GM21619 (cell line): Measurements from ENCODE around the gene AMELX.

Experiments
- ATAC-seq: cut with Tn5 transposase; IDR thresholded peaks from one replicate; pipeline ENCODE4 v1.9.1; 2021; ENCODE audit not compliant: unreplicated experiment

The AMELX gene

GRCh38 chrX:11293113-11293512 is at the start of gene AMELX:
Gene AMELX, plus strand, starts transcription at chrX:11293413. Its CDS starts 1,376 bp downstream, at chrX:11294789.
- ATAC-seq: no peak

DNA sequence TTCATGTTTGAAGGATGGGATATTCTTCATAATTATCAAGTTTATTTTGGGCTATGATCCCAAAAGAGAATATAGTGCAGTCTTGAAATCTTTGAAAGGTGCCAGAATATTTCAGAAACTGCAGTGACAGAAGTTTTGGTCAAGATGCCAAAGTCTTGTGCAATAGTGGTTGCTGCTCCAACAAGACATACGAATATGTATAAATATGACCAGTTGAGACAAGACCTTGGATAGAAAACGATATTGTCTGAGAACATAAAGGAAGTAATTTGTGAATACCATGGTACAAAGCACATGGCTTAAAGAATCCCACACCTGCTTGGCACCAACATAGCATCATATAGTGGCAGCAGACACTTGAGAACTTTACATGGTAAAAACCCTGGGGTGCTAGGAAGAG is 48.6 kb upstream of the AMELX start:
- ATAC-seq: no peak

DNA sequence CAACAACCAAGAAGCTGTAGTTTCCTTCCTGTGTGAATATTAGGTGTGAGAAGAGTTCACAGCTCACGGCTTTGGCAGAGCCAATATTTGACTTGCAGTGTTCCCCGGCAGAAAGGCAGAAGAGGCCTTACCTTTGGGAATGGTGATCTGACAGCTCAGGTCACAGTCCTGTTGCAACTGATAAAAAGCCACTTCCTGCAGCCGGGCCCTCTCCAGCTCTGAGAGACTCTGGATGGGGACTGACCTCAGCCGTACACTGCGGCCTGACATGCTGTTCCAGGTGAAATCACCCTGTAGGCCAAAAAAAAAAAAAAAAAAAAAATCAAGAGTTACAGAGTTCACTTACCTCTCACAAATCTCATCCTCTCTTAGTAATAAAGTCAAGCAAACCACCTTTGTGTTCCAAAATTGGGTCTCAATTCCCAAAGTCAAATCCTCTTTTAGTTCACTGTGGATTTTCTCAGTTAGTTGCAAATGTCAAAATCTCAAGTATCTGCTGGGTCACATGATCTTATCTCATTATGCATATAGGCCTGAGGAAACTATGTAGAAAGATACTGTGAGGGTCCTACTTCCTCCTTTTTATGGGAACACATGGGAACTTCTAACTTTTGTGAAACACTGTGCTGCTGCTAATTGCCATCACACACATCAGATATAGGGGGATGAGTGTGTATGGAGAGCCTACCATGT is 38.6 kb upstream of the AMELX start:
- no peak for ATAC-seq

GRCh38 chrX:11257290-11257689 is 35.9 kb upstream of the AMELX start:
- ATAC-seq: no peak

DNA sequence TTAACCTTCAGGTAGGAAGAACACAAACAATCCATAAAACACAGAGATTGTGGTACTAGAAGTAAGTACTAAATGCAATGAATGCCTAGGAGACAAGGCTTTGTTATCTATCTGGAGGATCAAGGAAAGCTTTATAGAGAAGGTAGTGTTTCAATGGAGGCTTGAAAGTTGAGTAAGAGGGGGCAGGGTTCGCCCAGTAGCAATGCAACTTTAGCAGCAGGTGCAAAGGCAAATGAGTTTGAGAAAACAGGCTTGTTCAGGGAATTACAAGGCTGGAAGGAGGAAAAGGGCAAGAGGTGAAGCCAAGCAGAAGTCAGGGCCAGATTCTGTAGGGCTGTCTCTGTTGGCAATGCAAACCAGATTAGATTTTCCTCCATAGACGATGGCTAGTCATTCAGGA is 35.5 kb upstream of the AMELX start:
- no peak for ATAC-seq

GRCh38 chrX:11259437-11259836 is 33.8 kb upstream of the AMELX start:
- no peak for ATAC-seq

DNA sequence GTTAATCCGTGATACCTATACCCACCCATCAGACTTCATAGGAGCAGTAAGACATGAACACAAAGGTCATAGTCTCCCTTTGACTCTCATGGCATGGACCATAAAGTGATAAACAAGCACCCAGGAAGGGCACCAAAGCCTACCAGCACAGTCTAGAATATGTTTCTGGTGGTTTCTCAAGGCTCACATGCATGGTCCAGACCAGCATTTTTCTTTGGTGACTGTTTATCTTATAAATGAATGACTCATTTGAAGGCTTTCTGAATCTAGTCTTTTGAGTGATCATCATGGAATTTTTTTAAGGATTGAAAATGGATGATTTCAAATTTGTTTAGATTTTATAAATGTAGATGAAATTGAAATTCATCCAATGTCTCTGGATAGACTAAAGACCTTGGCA is 32.0 kb upstream of the AMELX start:
- no peak for ATAC-seq

GRCh38 chrX:11264925-11265324 is 28.3 kb upstream of the AMELX start:
- no peak for ATAC-seq

DNA sequence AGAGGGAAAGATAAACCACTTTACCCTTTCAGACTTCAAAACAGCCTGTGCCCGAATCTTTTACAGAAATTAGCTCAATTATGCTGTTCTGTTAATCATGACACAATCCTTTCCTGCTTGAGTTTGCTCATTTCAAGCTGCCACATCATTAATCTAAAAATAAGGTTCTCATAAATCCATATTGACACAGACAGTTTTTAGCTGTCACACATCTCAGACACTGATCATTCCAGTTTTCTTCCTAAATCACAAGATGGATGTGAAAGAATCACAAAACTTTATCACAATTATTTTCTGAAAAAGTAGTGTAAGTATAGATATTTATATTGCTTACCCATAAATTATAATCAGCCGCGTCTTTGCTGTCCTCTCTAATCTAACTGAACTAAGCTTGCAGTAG is 27.9 kb upstream of the AMELX start:
- ATAC-seq: no peak

DNA sequence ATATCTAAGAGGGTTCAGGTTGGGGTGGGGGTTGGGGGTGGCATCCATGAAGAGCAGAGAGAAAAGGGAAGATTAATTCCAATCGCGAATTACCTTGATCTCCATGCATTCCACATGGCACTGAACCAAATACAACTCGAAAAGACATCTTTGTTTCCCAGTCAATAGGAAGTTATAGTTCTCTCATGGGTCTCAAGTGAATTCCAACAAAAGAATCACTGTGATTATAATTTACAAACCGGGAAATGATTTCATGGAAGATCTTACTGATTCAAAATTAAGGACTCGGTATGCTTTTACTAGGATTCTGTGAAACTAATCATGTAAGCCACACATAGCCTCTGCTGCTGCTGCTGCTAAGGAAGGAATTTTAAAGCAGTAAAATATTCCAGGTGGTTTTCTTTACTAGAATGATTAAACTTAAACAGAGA is 26.6 kb upstream of the AMELX start:
- no peak for ATAC-seq

GRCh38 chrX:11267425-11267824 is 25.8 kb upstream of the AMELX start:
- ATAC-seq: no peak

DNA sequence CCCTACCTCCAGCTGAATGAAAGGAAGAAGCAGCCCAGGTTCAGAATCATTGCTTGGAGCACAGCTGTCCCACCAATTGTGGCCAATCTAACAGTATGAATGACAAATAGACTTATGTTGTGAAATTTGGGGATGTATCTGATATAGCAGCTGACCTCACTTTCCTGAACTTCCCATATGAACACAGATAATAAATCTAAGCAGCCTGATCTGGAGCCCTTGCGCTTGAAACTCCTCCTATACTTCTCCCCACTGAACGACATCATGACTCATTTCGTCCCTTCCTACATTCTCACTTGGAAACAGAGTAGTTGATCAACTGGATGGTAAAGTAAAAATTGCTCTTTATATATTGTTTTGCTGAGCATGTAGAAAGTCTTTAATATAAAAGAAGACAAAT is 24.2 kb upstream of the AMELX start:
- no peak for ATAC-seq

DNA sequence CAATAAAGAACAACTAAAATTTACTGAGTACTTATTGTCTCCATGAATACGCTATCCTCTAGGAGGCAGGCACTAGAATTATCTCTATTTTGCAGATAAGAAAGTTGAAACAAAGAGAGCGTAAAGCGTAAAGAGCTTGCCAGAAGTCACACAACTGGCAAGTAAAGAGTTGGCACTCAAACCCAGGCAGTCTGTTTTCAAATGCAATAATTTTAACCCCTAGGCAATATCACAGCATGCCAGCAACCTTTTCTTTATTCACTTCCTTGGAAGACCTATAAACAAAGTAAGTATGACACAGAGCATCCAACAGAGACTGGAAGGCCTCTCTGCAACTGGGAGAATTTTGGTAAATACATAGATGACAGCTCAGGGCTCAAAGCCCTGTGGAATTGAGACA is 23.2 kb upstream of the AMELX start:
- ATAC-seq: no peak

- no peak for ATAC-seq
Measured at GRCh38 chrX:11272290-11272689, 20.9 kb upstream of the AMELX start.

GRCh38 chrX:11272863-11273262 is 20.4 kb upstream of the AMELX start:
- no peak for ATAC-seq

DNA sequence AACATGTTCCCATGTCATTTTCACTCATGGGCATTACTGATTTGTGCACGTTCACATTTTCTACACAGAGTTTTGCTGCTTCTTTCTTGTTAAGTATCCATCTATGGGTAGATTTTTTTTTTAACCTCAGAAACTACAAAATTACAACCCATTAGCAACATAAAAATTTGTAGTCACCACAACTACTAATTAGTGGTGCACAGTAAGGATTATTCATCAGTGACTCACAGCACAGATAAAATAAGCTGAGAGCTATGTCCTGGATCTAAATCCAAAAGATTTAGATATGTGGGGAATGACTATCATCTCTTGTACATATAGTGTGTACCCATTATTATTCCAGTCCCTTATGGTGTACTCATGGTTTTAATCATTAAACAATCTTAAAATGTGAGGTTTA is 19.7 kb upstream of the AMELX start:
- no peak for ATAC-seq

DNA sequence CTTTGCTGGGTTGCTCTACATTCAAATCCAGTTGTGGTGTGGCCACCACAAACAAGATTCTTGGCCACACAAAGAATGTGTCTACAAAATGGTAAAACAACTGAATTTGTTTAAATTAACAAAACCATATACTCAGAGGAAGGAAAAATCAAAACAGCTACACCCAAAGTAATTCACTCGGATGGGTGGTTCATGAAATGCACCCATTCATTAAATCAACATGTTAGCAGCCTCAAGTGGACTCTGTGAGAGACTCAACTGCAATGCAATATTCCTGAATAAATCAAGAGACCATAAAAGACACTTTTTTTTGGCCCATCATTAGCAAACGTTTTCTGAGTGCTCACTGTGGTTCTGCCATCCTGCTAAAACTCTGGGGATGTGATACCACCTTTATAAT is 11.2 kb upstream of the AMELX start:
- no peak for ATAC-seq

DNA sequence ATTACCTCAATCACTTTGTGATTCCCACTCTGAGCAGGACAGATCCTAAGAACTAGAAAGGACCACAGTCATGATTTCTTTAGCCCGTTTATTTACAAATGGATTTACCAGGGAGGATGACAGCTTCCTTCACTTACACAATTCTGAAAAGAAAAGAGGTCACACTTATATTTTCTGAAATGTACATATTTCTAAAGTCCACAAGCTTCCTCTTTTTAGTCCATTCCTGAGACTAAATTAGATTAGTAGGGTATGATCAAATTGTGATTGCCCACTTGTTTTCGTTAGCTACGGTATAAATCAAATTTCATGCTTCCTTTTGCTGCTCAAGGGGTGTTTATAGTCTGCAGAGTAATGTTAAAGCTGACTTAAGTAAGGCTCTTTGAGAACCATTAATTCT is 7.6 kb upstream of the AMELX start:
- no peak for ATAC-seq

GRCh38 chrX:11287505-11287904 is 5.7 kb upstream of the AMELX start:
- no peak for ATAC-seq

DNA sequence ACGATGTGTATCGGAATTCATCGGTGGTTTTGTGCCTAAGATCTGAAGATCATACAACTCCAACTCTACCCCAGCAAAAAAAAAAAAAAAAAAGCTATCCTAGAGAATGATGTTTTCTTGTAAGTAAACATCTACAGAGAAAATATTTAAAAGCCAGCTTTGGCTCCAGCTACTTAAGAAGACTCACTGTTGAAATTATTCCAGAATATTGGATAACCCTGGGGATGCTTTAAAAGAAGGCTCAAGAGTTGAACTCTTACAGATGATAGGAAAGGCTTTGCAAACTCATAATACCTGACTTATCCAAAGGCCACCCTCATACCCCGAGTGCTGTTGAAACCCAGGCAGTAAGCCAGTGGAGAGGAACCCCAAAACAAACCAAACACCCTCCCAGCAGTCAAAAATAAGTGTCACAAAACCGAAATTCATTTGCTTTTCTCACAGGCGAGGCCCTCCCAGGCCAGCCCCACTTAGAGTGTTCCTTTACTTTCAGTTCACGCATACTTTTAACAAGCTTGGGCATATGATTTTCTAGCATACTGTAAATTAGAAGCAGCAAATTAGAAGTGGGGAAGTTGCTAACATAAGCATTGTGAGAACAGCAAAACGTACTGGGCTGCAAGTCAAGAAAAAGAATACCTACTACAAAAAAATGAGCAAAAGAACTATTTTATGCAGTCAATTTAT is 2.7 kb upstream of the AMELX start:
- ATAC-seq: no peak

DNA sequence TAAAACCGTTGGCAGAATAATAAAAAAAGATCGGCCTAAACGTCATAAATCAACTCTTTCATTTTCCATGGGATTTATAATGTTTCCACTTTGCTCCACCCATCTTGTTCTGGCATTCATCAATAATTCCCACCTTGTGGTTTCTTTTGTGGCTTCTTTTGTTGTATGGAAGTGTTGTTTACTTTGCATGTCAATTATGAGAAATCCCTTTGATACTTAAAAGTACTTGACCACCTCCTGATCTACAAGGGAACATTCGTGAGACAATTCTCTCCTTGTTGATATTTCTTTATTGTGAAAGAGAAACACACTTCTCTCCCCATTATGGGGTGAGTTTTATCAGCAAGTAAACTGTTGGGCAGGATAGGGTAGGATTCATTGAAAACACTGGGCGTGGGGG is 2.8 kb downstream of the AMELX start:
- no peak for ATAC-seq

DNA sequence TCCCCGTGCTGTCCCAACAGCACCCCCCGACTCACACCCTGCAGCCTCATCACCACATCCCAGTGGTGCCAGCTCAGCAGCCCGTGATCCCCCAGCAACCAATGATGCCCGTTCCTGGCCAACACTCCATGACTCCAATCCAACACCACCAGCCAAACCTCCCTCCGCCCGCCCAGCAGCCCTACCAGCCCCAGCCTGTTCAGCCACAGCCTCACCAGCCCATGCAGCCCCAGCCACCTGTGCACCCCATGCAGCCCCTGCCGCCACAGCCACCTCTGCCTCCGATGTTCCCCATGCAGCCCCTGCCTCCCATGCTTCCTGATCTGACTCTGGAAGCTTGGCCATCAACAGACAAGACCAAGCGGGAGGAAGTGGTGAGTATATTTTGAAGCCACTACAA is 5.4 kb downstream of the AMELX start:
- no peak for ATAC-seq

DNA sequence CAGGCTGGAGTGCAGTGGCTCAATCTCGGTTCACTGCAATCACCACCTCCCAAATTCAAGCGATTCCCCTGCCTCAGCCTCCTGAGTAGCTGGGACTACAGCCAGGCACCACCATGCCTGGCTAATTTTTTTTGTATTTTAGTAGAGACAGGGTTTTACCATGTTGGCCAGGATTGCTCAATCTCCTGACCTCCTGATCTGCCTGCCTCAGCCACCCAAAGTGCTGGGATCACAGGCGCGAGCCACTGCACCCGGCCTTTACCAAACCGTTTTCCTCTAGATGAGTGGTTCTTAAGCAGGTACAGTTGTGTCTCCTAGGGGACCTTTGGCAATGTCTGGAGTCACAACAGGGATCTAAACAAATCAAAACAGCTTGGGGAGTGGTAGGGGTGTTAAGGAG is 11.6 kb downstream of the AMELX start:
- no peak for ATAC-seq
